GM12878 (cell line): ENCODE results near the gene USO1. TPM values are rescaled to one million over a fixed set of nuclear protein-coding genes. Genes with fewer than 3 reads are reported as not detected.

Source experiments
- CEBPB ChIP-seq, 2 experiments: fragments of 150-350 bp in 1 of 2; IDR thresholded peaks; 2 replicates each; pipeline ENCODE4 v1.6.1; 2012 to 2014; ENCODE audit warnings: low read depth in 2 of 2, low read length in 2 of 2, borderline replicate concordance in 1 of 2, inconsistent platforms in 1 of 2
- CHD1 ChIP-seq: IDR thresholded peaks from 2 replicates; pipeline ENCODE4 v1.6.1; 2012; ENCODE audit warnings: low read depth, low read length, improper control_type of control experiment
- CHD2 ChIP-seq: IDR thresholded peaks from 2 replicates; pipeline ENCODE4 v1.6.1; 2011; ENCODE audit warnings: low read depth, low read length, improper control_type of control experiment, borderline replicate concordance
- EED ChIP-seq: sonication (generic); IDR thresholded peaks from 2 replicates; pipeline ENCODE4 v1.6.1; 2016; ENCODE audit warnings: antibody characterized with exemption, low read depth
- GABPA ChIP-seq: IDR thresholded peaks from 2 replicates; pipeline ENCODE4 v1.6.1; 2014; ENCODE audit warnings: antibody characterized with exemption, low read depth, mild to moderate bottlenecking, inconsistent platforms
- IKZF1 ChIP-seq: fragments of 450-650 bp; conservative IDR thresholded peaks from 2 replicates; pipeline ENCODE4 v1.6.1; 2017; ENCODE audit warnings: antibody characterized with exemption, mild to moderate bottlenecking
- IRF4 ChIP-seq: IDR thresholded peaks from 2 replicates; pipeline ENCODE4 v1.6.1; 2011; ENCODE audit warnings: low read depth, low read length
- KAT2A ChIP-seq: conservative IDR thresholded peaks from 2 replicates; pipeline ENCODE4 v1.6.1; 2011; ENCODE audit warnings: low read depth, low read length; ENCODE audit not compliant: control insufficient read depth
- LARP7 ChIP-seq: fragments of 450-650 bp; IDR thresholded peaks from 2 replicates; pipeline ENCODE4 v1.6.1; 2017; ENCODE audit warnings: mild to moderate bottlenecking
- MTA2 ChIP-seq: fragments of 450-650 bp; IDR thresholded peaks from 2 replicates; pipeline ENCODE4 v1.6.1; 2016; ENCODE audit warnings: low read depth, mild to moderate bottlenecking, moderate library complexity
- MTA3 ChIP-seq: IDR thresholded peaks from 2 replicates; pipeline ENCODE4 v1.6.1; 2012; ENCODE audit warnings: low read length, inconsistent platforms, borderline replicate concordance
- NBN ChIP-seq: fragments of 450-650 bp; IDR thresholded peaks from 2 replicates; pipeline ENCODE4 v1.6.1; 2016
- PAX5 ChIP-seq: IDR thresholded peaks from 2 replicates; pipeline ENCODE4 v1.6.1; 2011; ENCODE audit warnings: low read depth, low read length, borderline replicate concordance
- RCOR1 ChIP-seq: conservative IDR thresholded peaks from 2 replicates; pipeline ENCODE4 v1.6.1; 2012; ENCODE audit warnings: low read depth, low read length, improper control_type of control experiment
- RUNX3 ChIP-seq: IDR thresholded peaks from 2 replicates; pipeline ENCODE4 v1.6.1; 2012; ENCODE audit warnings: low read length, inconsistent platforms
- SMAD1 ChIP-seq: fragments of 450-650 bp; IDR thresholded peaks from 2 replicates; pipeline ENCODE4 v1.6.1; 2018; ENCODE audit warnings: mild to moderate bottlenecking, low read depth; ENCODE audit not compliant: partially characterized antibody
- SPI1 ChIP-seq: IDR thresholded peaks from 2 replicates; pipeline ENCODE4 v1.6.1; 2011; ENCODE audit warnings: low read depth, mild to moderate bottlenecking, low read length, moderate library complexity, borderline replicate concordance; ENCODE audit not compliant: insufficient read depth
- YBX1 ChIP-seq: fragments of 450-650 bp; IDR thresholded peaks from 2 replicates; pipeline ENCODE4 v1.6.1; 2016; ENCODE audit warnings: antibody characterized with exemption
- polyA plus RNA-seq, 11 experiments: library from polyadenylated mRNA; depleted of rRNA in 4 of 11; unstranded in 6 of 11; stranded (reverse) in 5 of 11; fragments of >200 nt; fragmentation: Nextera tagmentation in 4 of 11; fragmentation: Illumina TruSeq in 1 of 11; extraction: Ambion mirVana in 4 of 11; extraction: Trizol in 1 of 11; gene quantifications; 1 replicate in 1 of 11; 2 replicates in 10 of 11; pipeline versions ENCODE4 v1.2.1 to v1.2.3, GENCODE V29; 2011 to 2016; ENCODE audit warnings: inconsistent platforms in 2 of 11, missing spikeins in 2 of 11, low read depth in 1 of 11
- total RNA-seq, 4 experiments: library from RNA; depleted of rRNA in 3 of 4; stranded (reverse); fragments of >200 nt in 3 of 4; fragmentation: Illumina TruSeq in 1 of 4; extraction: Trizol in 1 of 4; gene quantifications; 2 replicates each; pipeline versions ENCODE4 v1.2.1 to v1.2.3, GENCODE V29; 2013 to 2021
- TF ChIP-seq, protein P1 (sequence below): fragments of 450-650 bp; IDR thresholded peaks from 2 replicates; pipeline ENCODE4 v1.6.1; 2017; ENCODE audit warnings: mild to moderate bottlenecking, moderate library complexity
- TF ChIP-seq, protein P2 (sequence below): fragments of 450-650 bp; IDR thresholded peaks from 2 replicates; pipeline ENCODE4 v1.6.1; 2014; ENCODE audit warnings: mild to moderate bottlenecking
- TF ChIP-seq, protein P3 (sequence below): IDR thresholded peaks from 2 replicates; pipeline ENCODE4 v1.6.1; 2012; ENCODE audit warnings: low read depth, low read length, improper control_type of control experiment
- TF ChIP-seq, protein P4 (sequence below): fragments of 450-650 bp; IDR thresholded peaks from 2 replicates; pipeline ENCODE4 v1.6.1; 2017; ENCODE audit warnings: mild to moderate bottlenecking, moderate library complexity

Gene USO1
- total and polyA plus RNA-seq, 10 of the 15 experiments (the other 5 are each of a cell fraction or from before 2014, with no cell fraction given), result 19.4 to 79.7 (median 59.6) TPM

DNA sequence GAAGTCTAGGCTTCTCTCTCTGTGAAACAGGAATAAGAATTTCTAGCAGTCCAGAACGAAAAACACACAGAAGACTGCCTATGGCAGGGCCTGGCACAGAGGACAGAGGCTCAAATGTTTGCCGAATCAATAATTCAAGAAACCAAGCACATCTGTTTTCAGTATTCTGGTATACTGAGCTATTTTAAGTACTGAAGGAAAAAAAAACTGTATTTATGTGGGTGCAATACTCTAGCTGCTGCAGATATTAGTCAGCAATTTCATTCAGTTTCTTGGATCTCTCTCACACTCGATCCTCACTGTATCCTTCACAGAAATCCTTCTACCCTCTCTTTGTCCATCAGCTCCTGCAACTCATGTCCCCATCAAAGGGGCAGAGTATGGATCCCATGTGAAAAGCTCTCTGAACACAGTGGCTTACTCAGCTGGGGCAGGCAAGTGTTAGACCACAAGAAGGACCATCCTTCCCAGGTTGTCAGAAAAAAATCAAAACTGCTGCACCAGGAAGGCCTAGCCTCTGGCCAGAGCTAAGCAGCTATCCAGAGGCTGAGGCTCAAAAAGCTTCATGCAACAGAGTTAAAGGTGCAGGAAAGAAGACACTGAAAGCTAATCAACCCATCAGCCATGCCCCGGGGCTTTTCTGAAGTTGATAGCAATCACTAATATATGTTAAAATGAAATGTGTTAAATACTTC, 9.1 kb upstream of the USO1 start (continued):
- TF ChIP-seq, protein P1, sequence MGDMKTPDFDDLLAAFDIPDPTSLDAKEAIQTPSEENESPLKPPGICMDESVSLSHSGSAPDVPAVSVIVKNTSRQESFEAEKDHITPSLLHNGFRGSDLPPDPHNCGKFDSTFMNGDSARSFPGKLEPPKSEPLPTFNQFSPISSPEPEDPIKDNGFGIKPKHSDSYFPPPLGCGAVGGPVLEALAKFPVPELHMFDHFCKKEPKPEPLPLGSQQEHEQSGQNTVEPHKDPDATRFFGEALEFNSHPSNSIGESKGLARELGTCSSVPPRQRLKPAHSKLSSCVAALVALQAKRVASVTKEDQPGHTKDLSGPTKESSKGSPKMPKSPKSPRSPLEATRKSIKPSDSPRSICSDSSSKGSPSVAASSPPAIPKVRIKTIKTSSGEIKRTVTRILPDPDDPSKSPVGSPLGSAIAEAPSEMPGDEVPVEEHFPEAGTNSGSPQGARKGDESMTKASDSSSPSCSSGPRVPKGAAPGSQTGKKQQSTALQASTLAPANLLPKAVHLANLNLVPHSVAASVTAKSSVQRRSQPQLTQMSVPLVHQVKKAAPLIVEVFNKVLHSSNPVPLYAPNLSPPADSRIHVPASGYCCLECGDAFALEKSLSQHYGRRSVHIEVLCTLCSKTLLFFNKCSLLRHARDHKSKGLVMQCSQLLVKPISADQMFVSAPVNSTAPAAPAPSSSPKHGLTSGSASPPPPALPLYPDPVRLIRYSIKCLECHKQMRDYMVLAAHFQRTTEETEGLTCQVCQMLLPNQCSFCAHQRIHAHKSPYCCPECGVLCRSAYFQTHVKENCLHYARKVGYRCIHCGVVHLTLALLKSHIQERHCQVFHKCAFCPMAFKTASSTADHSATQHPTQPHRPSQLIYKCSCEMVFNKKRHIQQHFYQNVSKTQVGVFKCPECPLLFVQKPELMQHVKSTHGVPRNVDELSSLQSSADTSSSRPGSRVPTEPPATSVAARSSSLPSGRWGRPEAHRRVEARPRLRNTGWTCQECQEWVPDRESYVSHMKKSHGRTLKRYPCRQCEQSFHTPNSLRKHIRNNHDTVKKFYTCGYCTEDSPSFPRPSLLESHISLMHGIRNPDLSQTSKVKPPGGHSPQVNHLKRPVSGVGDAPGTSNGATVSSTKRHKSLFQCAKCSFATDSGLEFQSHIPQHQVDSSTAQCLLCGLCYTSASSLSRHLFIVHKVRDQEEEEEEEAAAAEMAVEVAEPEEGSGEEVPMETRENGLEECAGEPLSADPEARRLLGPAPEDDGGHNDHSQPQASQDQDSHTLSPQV, result no peak
- TF ChIP-seq, protein P2, sequence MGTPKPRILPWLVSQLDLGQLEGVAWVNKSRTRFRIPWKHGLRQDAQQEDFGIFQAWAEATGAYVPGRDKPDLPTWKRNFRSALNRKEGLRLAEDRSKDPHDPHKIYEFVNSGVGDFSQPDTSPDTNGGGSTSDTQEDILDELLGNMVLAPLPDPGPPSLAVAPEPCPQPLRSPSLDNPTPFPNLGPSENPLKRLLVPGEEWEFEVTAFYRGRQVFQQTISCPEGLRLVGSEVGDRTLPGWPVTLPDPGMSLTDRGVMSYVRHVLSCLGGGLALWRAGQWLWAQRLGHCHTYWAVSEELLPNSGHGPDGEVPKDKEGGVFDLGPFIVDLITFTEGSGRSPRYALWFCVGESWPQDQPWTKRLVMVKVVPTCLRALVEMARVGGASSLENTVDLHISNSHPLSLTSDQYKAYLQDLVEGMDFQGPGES, result no peak
- TF ChIP-seq SMAD1 (no peak), IRF4 (peak; percentile 56; the same call in 1 of the 2 replicates), RUNX3 (peak; percentile 40; the same call in 1 of the 2 replicates), MTA3 (no peak), RCOR1 (no peak), CHD2 (no peak), LARP7 (no peak), NBN (no peak), KAT2A (no peak), EED (no peak), CEBPB (IDR thresholded peaks at IDR 0.05; ENCODE audit: borderline replicate concordance in 1 of 2, low read depth in 2 of 2, low read length in 2 of 2) (no peak), YBX1 (no peak), GABPA (no peak), SPI1 (no peak), CHD1 (no peak), PAX5 (no peak), IKZF1 (no peak), MTA2 (no peak)
- TF ChIP-seq, protein P3, sequence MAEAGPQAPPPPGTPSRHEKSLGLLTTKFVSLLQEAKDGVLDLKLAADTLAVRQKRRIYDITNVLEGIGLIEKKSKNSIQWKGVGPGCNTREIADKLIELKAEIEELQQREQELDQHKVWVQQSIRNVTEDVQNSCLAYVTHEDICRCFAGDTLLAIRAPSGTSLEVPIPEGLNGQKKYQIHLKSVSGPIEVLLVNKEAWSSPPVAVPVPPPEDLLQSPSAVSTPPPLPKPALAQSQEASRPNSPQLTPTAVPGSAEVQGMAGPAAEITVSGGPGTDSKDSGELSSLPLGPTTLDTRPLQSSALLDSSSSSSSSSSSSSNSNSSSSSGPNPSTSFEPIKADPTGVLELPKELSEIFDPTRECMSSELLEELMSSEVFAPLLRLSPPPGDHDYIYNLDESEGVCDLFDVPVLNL, result no peak
- TF ChIP-seq, protein P4, sequence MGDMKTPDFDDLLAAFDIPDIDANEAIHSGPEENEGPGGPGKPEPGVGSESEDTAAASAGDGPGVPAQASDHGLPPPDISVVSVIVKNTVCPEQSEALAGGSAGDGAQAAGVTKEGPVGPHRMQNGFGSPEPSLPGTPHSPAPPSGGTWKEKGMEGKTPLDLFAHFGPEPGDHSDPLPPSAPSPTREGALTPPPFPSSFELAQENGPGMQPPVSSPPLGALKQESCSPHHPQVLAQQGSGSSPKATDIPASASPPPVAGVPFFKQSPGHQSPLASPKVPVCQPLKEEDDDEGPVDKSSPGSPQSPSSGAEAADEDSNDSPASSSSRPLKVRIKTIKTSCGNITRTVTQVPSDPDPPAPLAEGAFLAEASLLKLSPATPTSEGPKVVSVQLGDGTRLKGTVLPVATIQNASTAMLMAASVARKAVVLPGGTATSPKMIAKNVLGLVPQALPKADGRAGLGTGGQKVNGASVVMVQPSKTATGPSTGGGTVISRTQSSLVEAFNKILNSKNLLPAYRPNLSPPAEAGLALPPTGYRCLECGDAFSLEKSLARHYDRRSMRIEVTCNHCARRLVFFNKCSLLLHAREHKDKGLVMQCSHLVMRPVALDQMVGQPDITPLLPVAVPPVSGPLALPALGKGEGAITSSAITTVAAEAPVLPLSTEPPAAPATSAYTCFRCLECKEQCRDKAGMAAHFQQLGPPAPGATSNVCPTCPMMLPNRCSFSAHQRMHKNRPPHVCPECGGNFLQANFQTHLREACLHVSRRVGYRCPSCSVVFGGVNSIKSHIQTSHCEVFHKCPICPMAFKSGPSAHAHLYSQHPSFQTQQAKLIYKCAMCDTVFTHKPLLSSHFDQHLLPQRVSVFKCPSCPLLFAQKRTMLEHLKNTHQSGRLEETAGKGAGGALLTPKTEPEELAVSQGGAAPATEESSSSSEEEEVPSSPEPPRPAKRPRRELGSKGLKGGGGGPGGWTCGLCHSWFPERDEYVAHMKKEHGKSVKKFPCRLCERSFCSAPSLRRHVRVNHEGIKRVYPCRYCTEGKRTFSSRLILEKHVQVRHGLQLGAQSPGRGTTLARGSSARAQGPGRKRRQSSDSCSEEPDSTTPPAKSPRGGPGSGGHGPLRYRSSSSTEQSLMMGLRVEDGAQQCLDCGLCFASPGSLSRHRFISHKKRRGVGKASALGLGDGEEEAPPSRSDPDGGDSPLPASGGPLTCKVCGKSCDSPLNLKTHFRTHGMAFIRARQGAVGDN, result no peak
